Esophagus muscularis mucosa (tissue), 4 donors: ENCODE measurements around the gene ATP5IF1.

ENCODE experiments used
- EP300 ChIP-seq: sonication (generic); formaldehyde crosslinking; IDR thresholded peaks from one replicate; pipeline ENCODE4 v1.6.1; 2017; ENCODE audit warnings: antibody characterized with exemption
- POLR2A ChIP-seq: fragments of 450-650 bp; IDR thresholded peaks from one replicate; pipeline ENCODE4 v1.6.1; 2017; ENCODE audit warnings: antibody characterized with exemption, moderate library complexity, mild to moderate bottlenecking, low read depth
- TF ChIP-seq, protein P1 (sequence below), 3 experiments: fragments of 200-600 bp in 2 of 3; fragments of 450-650 bp in 1 of 3; sonication (generic) in 2 of 3; IDR thresholded peaks; one replicate each; pipeline ENCODE4 v1.5.1; 2017 to 2019; ENCODE audit warnings: antibody characterized with exemption in 3 of 3, mild to moderate bottlenecking in 2 of 3, moderate library complexity in 1 of 3

- TF ChIP-seq POLR2A (no peak), EP300 (no peak)
- TF ChIP-seq, protein P1, sequence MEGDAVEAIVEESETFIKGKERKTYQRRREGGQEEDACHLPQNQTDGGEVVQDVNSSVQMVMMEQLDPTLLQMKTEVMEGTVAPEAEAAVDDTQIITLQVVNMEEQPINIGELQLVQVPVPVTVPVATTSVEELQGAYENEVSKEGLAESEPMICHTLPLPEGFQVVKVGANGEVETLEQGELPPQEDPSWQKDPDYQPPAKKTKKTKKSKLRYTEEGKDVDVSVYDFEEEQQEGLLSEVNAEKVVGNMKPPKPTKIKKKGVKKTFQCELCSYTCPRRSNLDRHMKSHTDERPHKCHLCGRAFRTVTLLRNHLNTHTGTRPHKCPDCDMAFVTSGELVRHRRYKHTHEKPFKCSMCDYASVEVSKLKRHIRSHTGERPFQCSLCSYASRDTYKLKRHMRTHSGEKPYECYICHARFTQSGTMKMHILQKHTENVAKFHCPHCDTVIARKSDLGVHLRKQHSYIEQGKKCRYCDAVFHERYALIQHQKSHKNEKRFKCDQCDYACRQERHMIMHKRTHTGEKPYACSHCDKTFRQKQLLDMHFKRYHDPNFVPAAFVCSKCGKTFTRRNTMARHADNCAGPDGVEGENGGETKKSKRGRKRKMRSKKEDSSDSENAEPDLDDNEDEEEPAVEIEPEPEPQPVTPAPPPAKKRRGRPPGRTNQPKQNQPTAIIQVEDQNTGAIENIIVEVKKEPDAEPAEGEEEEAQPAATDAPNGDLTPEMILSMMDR (IDR thresholded peaks at IDR 0.05) = no peak
Observed at GRCh38 chr1:28239004-28239403, 3.1 kb downstream of the ATP5IF1 start.
